CD4-positive, alpha-beta T cell treated with Interleukin-17A for 1 hour (primary cell): Measurements from ENCODE around the gene ELN.
"Not testable (repeated sequence)": the region's sequence is repeated elsewhere in the genome, so short reads cannot be mapped to it uniquely, and the experiment has no call there.

Experiments used
- DNase-seq: peaks from one replicate; pipeline ENCODE4 v3.0.0-alpha.2; 2020

Gene ELN

GRCh38 chr7:74001150-74001494 lies 26.9 kb upstream of the ELN start:
- DNase-seq: no peak

DNA sequence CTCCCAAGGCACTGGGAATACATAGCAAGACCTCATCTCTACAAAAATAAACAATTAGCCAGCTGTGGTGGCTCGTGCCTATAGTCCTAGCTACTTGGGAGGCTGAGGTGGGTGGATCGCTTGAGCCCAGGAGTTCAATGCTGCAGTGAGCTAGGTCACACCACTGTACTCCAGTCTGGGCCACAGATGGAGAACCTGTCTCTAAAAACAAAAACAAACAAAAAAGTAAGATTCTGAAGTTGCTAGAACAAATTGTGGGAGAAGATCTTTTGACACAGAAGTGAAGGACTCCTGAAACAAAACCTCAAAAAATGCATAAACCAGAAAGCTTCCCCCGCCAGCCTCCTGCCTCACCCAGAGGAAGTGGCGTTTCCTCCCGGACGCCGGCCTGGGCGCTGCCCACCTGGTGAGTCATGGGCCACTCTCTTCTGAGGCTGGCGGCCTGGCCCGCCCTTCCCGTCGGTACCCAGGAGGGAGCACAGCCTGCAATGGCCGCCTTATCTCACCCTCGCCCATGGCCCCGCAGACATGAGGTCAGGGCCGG lies 25.4 kb upstream of the ELN start:
- DNase-seq: peak; percentile 2

DNA sequence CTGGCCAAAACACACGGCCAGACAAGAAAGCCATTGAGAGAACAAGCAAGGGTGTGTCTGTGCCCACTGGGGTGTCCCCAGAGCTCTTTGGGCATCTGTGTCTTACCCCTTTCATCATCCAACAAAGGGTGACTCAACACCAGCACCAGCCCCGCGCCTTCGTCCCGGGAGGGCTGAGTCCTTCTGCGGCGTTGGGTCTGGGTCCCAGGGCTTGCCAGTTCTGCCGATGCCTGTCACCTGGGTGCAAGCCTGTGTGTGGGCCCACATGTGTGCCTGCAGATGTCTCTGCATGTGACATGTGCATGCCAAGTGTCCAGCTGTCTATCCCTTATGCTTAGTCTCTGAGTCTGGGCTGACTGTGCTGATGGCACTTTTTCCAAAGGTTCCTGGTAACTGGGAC lies 24.4 kb upstream of the ELN start:
- no peak for DNase-seq

GRCh38 chr7:74006032-74006431 lies 21.9 kb upstream of the ELN start:
- no peak for DNase-seq

DNA sequence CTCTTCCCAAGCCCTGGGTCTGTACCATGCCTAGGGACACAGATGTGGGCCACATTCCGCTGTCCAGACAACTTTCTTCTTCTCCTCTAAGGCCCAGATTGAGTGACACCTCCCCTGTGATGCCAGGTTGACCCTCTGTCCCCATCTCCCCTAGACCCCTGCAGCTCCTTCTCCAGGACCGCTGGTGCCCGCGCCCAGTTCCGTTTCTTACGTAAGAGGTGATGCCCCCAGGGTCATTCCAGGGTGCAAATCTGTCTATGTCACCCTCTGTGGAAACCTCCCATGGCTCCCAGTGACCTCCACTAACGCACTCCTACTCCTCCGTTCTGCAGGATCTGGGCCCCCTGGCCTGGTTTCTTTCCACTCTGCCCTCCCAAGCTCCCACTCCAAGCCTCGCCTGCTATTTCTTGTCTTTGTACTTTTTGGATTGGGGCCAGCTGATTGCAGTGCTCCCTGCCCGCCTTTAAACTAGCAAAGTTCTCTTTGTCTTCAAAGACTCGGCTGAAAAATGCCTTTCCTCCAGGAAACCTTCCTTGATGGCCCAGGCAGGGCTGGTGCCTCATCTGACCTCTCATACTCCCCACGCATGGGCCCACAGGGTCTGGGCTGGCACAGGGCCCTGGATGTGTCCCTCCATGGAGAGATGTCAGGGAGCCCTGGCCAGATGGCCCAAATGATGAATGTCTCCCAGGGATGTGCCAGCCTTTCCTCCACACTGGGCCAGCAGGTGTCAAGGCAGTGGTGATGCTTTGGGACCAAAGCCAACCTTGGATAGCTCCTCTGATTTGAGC lies 21.3 kb upstream of the ELN start:
- DNase-seq: no peak

DNA sequence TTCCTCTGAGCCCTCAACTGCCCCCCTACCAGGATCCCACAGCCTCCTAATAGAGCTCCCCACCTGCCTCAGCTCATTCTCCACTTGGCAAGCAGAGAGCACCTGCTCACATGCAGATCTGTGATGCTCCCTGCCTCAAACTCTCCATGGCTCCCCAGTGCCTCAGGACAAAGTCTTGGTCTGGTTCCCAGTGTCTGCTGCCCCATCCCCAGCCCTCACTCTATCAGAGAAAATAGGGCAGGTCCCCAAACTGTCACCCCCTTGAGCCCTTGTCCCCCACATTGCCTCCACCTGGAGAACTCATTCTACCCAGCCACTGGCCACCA lies 20.8 kb upstream of the ELN start:
- no peak for DNase-seq

DNA sequence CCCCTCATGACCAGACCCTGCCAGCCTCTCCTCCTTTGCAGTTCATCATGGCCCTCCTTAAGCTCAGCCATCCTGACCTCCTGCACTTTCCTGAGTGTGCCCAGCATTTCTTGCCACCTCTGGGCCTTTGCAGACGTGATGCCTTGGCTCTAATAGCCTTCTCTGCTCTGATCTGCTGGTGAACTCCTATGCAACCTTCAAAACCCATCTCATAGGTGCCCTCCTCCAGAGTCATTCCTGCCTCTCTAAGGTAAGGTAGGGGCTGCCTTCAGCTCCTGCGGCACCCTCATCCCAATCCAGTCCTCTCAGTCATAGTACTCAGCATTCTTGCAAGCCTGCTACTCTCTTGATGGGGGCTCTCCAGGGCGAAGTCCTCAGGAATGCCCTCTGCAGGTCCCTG lies 19.3 kb upstream of the ELN start:
- no peak for DNase-seq

DNA sequence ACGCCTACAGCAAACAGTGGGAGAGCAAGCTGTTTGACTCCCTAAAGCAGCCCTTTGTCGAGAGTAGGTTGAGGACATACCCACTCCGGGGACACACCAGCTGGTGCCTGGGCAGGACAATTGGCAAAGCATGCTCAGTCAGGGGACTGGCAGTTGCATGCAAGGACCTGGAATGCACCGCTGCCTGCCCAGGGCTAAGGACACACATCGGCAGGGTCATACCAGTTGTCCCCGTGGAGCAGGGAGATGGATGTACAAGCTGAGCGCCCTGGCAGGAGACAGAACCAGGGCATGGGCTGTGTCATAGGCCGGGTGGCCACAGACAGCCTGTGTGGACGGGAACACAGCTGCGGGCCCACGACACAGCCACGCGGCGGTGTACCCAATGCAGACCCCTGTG lies 18.3 kb upstream of the ELN start:
- no peak for DNase-seq

DNA sequence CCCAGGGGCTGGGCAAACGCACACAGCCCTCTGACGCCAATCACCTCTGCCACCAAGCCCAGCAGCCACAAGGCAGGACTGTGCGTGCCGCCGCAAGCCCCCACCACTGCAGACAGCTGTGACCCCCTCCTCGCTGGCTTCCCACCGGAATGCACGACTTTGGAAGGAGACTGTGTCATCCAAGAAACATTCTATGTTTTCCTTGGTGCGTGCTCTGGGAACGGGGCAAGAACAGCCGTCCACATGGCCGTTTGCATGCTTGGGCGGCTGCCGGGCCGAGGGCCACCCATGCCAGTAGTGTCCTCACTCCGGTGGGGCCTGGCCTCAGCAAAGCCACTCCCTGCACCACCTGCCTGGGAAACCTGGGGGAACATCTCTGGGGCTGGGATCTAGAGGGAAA lies 17.6 kb upstream of the ELN start:
- DNase-seq: no peak

DNA sequence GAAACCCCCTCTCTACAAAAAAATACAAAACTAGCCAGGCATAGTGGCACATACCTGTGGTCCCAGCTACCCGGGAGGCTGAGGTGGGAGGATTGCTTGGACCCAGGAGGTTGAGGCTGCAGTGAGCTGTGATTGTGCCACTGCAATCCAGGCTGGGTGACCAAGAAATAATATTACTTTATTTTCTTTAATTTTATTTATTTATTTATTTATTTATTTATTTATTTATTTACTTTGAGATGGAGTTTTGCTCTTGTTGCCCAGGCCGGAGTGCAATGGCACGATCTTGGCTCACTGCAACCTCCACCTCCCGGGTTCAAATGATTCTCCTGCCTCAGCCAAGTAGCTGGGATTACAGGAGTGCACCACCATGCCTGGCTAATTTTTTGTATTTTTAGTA lies 16.6 kb upstream of the ELN start:
- DNase-seq: not testable (repeated sequence)

- no peak for DNase-seq
Measured at GRCh38 chr7:74012842-74013249, 15.1 kb upstream of the ELN start.

DNA sequence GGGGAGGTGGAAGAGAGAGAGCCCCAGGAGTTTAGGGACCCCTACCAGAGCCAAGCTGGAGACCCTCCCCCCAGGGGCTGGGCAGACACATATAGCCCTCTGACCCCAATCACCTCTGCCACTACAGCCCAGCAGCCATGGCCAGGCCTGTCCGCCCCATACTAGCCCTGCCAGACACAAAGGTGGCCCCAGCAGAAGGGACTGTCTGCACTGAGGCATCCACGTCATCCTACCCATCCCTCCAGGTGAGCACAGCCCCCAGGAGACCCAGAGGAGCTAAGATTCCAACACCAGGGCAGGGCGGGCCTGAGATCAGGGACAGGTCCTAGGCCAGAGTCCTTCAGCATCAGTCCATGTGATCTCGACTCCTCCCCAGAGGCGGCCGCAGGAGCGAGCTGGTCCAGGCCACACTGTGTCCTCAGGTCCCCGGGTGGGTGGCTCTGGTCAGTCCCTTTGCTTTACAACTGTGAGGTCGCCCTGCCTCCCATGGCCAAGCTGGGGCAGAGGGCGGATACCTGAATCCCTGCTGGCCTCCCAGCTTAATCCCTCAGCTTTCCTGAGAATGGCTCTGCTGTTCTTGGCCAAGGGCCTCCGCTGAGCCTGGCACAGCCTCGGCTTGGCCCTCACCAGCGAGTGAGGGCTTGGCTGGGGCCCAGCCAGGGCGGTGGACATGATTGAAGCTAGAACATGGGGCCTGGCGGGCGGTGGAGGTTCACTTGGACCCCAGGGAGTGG lies 14.3 kb upstream of the ELN start:
- DNase-seq: no peak

- DNase-seq: no peak
Measured at GRCh38 chr7:74014931-74015330, 13.0 kb upstream of the ELN start.

DNA sequence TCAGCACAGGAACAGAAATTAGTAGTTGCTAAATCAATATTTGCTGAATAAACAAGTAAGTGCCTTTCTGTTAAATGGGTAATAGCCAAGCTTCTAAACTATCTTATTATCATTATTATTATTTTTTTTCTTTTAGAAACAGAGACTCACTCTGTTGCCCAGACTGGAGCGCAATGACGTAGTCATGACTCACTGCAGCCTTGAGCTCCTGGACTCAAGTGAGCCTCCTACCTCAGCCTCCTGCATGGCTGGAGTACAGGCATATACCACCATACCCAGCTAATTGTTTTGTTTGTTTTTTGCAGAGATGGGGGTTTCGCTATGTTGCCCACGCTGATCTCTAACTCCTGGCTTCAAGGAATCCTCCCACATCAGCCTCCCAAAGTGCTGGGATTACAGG lies 12.3 kb upstream of the ELN start:
- no peak for DNase-seq

- DNase-seq: no peak
Measured at GRCh38 chr7:74017125-74017524, 10.8 kb upstream of the ELN start.

DNA sequence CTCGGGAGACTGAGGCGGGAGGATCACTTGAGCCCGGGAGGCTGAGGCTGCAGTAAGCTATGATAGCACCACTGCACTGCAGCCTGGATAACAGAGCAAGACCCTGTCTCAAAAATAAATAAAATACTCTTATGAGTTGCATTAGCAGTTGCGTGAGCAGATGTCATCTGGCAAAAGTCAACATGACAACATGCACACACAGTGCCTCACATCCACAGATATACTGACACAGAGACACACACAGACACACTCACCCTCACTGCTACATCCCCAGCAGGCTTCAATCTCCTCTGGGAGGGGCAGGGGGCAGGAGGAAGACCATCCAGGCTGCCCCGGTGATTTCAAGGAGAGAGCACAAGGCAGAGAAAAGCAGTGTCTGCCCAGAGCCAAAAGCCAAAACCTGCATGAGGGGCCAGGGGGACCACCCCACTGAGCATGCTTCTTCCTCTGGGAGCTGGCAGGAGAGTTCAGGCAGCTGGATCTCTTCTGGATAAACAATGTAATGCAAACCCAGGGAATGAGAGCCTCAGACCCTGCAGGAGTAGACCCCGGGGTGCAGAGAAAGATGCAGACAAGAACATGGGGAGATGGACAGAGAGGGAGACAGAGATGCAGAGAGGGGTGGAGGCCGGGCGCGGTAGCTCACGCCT lies 9.6 kb upstream of the ELN start:
- no peak for DNase-seq

DNA sequence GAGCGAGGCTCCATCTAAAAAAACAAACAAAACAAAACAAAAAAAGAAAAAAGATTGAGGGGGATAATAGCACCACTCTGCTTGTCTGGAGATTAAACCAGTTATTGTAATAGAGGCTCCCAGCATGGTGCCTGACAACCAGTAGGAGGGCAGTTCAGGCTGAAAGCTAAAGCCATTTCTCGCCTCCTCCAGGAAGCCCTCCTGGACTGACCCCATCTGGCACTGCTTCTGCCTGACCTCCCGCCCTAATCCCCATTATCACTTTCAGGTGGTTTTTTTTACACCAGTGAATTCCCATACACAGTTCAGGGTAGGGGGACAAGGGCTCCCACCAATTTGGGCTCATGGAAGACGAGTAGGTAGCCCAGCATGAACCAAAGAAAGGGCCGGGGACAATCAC lies 8.8 kb upstream of the ELN start:
- DNase-seq: no peak

DNA sequence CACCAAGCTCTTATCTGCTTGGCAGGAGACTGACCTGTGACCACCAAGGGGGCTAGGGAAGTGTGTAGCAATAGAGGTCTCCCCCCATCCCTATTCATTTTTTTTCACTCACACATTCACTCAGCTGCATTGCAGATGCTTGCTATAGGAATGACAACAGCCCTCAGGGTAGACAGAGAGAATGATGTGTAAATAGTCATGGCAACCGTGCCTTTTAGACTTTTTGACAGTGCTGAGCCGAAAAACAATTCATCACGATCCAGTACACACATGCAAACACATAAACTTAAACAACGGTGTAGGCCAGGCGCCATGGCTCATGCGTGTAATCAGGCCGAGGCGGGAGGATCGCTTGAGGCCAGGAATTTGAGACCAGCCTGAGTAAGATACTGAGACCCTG lies 7.6 kb upstream of the ELN start:
- no peak for DNase-seq

- no peak for DNase-seq
Measured at GRCh38 chr7:74021546-74022320, 6.2 kb upstream of the ELN start.

- DNase-seq: no peak
Measured at GRCh38 chr7:74022507-74022906, 5.5 kb upstream of the ELN start.

DNA sequence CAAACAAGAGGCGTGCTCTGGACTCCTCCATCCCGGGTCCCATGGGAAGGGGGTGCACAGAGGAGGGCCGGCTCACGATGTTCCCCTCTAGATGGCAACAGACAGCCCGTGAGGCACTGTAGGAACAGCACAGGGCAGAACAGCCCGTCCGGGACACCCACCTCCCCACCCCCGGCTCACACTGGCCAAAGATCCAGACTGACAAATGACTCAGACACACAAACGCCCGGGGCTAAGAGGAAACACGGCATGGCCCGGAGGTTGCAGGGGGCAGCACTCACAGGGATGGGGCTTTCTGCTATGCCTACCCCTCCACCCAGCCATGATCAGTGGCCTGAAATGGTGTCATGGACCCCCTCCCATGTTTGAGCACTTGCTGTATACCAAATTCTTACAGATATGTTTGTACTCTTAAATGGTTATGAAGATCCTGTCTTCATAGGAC lies 4.9 kb upstream of the ELN start:
- no peak for DNase-seq

DNA sequence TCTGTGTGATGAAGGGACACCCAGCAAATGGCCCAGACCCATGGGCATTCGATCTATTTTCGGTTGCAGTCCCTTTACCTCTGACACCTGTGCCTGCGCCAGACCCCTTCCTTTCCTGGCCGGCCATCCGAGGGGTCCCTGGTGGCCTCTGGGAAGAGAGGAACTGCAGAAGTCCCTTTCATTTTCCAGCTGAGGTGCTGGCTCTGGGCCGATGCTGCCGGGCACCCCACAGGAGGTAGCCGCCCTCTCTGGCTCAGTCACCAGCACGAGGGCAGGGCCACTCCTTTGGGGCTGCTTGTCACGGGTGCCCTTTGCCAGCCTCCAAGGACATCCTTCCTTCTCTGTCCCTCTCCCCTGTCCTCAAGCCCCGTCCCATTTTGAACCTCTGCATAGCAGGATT lies 4.2 kb upstream of the ELN start:
- no peak for DNase-seq

- DNase-seq: no peak
Measured at GRCh38 chr7:74025146-74025545, 2.8 kb upstream of the ELN start.
